Effector memory CD4-positive, alpha-beta T cell (primary cell): ENCODE measurements around the gene DSCAML1.

Experiments used
- DNase-seq, 3 donors: peaks; one replicate each; pipeline ENCODE4 v3.0.0-alpha.2; 2020
- H3K27ac ChIP-seq: 2 replicates; pipeline ENCODE4 v1.7.0; 2013; ENCODE audit warnings: mild to moderate bottlenecking, low read length, moderate library complexity; ENCODE audit not compliant: insufficient read depth, poor library complexity, severe bottlenecking
- H3K27me3 ChIP-seq: replicated peaks from 2 replicates; pipeline ENCODE4 v1.7.0; 2013; ENCODE audit warnings: mild to moderate bottlenecking, low read length; ENCODE audit not compliant: insufficient read depth, control insufficient read depth, poor library complexity, severe bottlenecking
- H3K36me3 ChIP-seq: 2 replicates; pipeline ENCODE4 v1.7.0; 2013; ENCODE audit warnings: mild to moderate bottlenecking, low read length, moderate library complexity; ENCODE audit not compliant: control insufficient read depth, insufficient read depth
- H3K4me1 ChIP-seq: 2 replicates; pipeline ENCODE4 v1.7.0; 2013; ENCODE audit warnings: low read length, mild to moderate bottlenecking; ENCODE audit not compliant: control insufficient read depth, insufficient read depth, poor library complexity, severe bottlenecking
- H3K4me3 ChIP-seq: 2 replicates; pipeline ENCODE4 v1.7.0; 2013; ENCODE audit warnings: low read length, low read depth, mild to moderate bottlenecking; ENCODE audit not compliant: insufficient read depth, poor library complexity, severe bottlenecking
- H3K9me3 ChIP-seq: 2 replicates; pipeline ENCODE4 v1.7.0; 2013; ENCODE audit warnings: mild to moderate bottlenecking, low read length, moderate library complexity; ENCODE audit not compliant: control insufficient read depth

DSCAML1 gene

GRCh38 chr11:117444256-117444655 lies 352.8 kb downstream of the DSCAML1 start:
- Histone ChIP-seq H3K4me3 (no peak overlapping the region), H3K27me3 (no peaks in the 10 kb centered on the region), H3K9me3 (no peaks in the 10 kb centered on the region), H3K36me3 (no peaks in the 10 kb centered on the region), H3K4me1 (no peaks in the 10 kb centered on the region), H3K27ac (no peak overlapping the region)
- no peak for DNase-seq

- no peak for DNase-seq
- H3K4me1 ChIP-seq = no peaks in the 10 kb centered on the region
- no peak overlapping the region for H3K4me3 ChIP-seq
- no peak overlapping the region for H3K27ac ChIP-seq
- no peaks in the 10 kb centered on the region for H3K36me3 ChIP-seq
- H3K9me3 ChIP-seq = no peaks in the 10 kb centered on the region
- H3K27me3 ChIP-seq = no peaks in the 10 kb centered on the region
These were observed 353.5 kb downstream of the DSCAML1 start for GRCh38 chr11:117443266-117444186.

- H3K36me3 ChIP-seq = no peaks in the 10 kb centered on the region
- no peaks in the 10 kb centered on the region for H3K4me1 ChIP-seq
- H3K4me3 ChIP-seq = no peak overlapping the region
- H3K27ac ChIP-seq = no peak overlapping the region
- H3K27me3 ChIP-seq = no peaks in the 10 kb centered on the region
- no peak for DNase-seq
- H3K9me3 ChIP-seq = no peaks in the 10 kb centered on the region
These were observed 354.2 kb downstream of the DSCAML1 start for GRCh38 chr11:117442869-117443239.

- H3K9me3 ChIP-seq = no peaks in the 10 kb centered on the region
- H3K4me1 ChIP-seq = no peaks in the 10 kb centered on the region
- H3K4me3 ChIP-seq = no peak overlapping the region
- H3K27me3 ChIP-seq = no peaks in the 10 kb centered on the region
- no peak for DNase-seq
- no peaks in the 10 kb centered on the region for H3K36me3 ChIP-seq
- H3K27ac ChIP-seq = no peak overlapping the region
These were observed 354.8 kb downstream of the DSCAML1 start for GRCh38 chr11:117442049-117442868.

- no peaks in the 10 kb centered on the region for H3K4me1 ChIP-seq
- H3K27me3 ChIP-seq = no peaks in the 10 kb centered on the region
- H3K9me3 ChIP-seq = no peaks in the 10 kb centered on the region
- H3K36me3 ChIP-seq = no peaks in the 10 kb centered on the region
- H3K27ac ChIP-seq = no peak overlapping the region
- no peak overlapping the region for H3K4me3 ChIP-seq
- no peak for DNase-seq
These were observed 355.7 kb downstream of the DSCAML1 start for GRCh38 chr11:117441146-117441975.

- H3K4me3 ChIP-seq = no peak overlapping the region
- no peak overlapping the region for H3K27ac ChIP-seq
- H3K27me3 ChIP-seq = no peaks in the 10 kb centered on the region
These were observed 356.8 kb downstream of the DSCAML1 start for GRCh38 chr11:117440258-117440657.

GRCh38 chr11:117439256-117439655 lies 357.8 kb downstream of the DSCAML1 start:
- Histone ChIP-seq H3K27ac (no peak overlapping the region), H3K36me3 (no peaks in the 10 kb centered on the region), H3K27me3 (no peaks in the 10 kb centered on the region), H3K4me1 (no peaks in the 10 kb centered on the region), H3K4me3 (no peak overlapping the region), H3K9me3 (no peaks in the 10 kb centered on the region)
- DNase-seq = no peak

More at GRCh38 chr11:117440258-117440657, 356.8 kb downstream of the DSCAML1 start:
- H3K4me1 ChIP-seq = no peaks in the 10 kb centered on the region
- H3K36me3 ChIP-seq = no peaks in the 10 kb centered on the region
- no peak for DNase-seq
- no peaks in the 10 kb centered on the region for H3K9me3 ChIP-seq

- no peak for DNase-seq
- Histone ChIP-seq H3K36me3 (no peaks in the 10 kb centered on the region), H3K27me3 (no peaks in the 10 kb centered on the region)
These were observed 358.5 kb downstream of the DSCAML1 start for GRCh38 chr11:117438371-117439000.

GRCh38 chr11:117437791-117438130 lies 359.3 kb downstream of the DSCAML1 start:
- Histone ChIP-seq H3K9me3 (no peaks in the 10 kb centered on the region), H3K27ac (no peak overlapping the region), H3K4me1 (no peaks in the 10 kb centered on the region), H3K27me3 (no peaks in the 10 kb centered on the region), H3K4me3 (no peak overlapping the region), H3K36me3 (no peaks in the 10 kb centered on the region)
- no peak for DNase-seq

More at GRCh38 chr11:117438371-117439000, 358.5 kb downstream of the DSCAML1 start:
- H3K4me1 ChIP-seq = no peaks in the 10 kb centered on the region
- no peak overlapping the region for H3K27ac ChIP-seq
- H3K4me3 ChIP-seq = no peak overlapping the region
- H3K9me3 ChIP-seq = no peaks in the 10 kb centered on the region
